Measurements from ENCODE around the gene PLPPR5.
"Not testable (repeated sequence)": the region's sequence is repeated elsewhere in the genome, so short reads cannot be mapped to it uniquely, and the experiment has no call there.

The PLPPR5 gene

GRCh38 chr1:98884864-98885263, 119.8 kb downstream of the PLPPR5 start:
- Histone ChIP-seq H4K8ac (ENCODE audit: low read depth, low read length) (no peak overlapping the region), H3K4ac (ENCODE audit: low read depth, low read length) (no peak overlapping the region), H4K5ac (ENCODE audit: low read length) (no peak overlapping the region), H3K27ac (ENCODE audit: low read depth, low read length) (no peak overlapping the region), H3K56ac (ENCODE audit: low read length) (no peak overlapping the region), H3K79me2 (ENCODE audit: control insufficient read depth, insufficient read depth, low read length) (no peaks in the 10 kb centered on the region), H3K4me2 (ENCODE audit: low read length) (no peak overlapping the region), H3K18ac (ENCODE audit: low read length) (no peak overlapping the region), H2BK5ac (ENCODE audit: low read length) (no peak overlapping the region), H3K79me1 (ENCODE audit: low read length) (no peaks in the 10 kb centered on the region), H3K36me3 (ENCODE audit: control insufficient read depth, insufficient read depth, low read length) (no peaks in the 10 kb centered on the region), H3K9ac (ENCODE audit: low read length) (no peak overlapping the region), H2AK5ac (ENCODE audit: low read length) (no peak overlapping the region), H2BK120ac (ENCODE audit: low read depth, low read length) (no peak overlapping the region), H2BK15ac (replicated peaks; ENCODE audit: low read depth) (no peak overlapping the region), H3K27me3 (ENCODE audit: insufficient read depth, low read length, poor library complexity) (no peaks in the 10 kb centered on the region), H3K23ac (ENCODE audit: low read length) (no peak overlapping the region), H3K4me3 (ENCODE audit: low read length) (no peak overlapping the region), H3K4me1 (ENCODE audit: control insufficient read depth, low read depth, low read length) (no peaks in the 10 kb centered on the region)
- no peak for DNase-seq

DNA sequence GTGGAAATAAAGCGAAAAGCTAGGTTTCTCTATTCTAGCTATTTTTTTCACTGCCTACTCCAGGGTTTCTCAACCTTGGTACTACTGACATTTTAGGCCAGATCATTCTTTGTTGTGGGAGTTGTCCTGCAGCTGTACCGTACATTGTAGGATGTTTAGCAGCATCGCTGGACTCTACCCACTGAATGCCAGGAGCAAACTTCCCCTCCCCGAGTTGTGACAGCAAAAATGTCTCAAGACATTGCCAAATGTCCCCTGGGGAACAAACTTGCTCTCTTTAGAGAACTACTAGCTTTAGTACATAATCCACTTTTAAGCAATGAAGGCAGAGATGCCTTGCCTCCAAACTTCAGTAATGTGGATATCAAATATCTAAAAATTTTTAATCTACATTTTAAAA, 122.8 kb downstream of the PLPPR5 start:
- Histone ChIP-seq H3K56ac (ENCODE audit: low read length) (no peak overlapping the region), H3K79me1 (ENCODE audit: low read length) (no peaks in the 10 kb centered on the region), H2AK5ac (ENCODE audit: low read length) (no peak overlapping the region), H3K4me1 (ENCODE audit: control insufficient read depth, low read depth, low read length) (no peaks in the 10 kb centered on the region), H2BK5ac (ENCODE audit: low read length) (no peak overlapping the region), H3K36me3 (ENCODE audit: control insufficient read depth, insufficient read depth, low read length) (no peaks in the 10 kb centered on the region), H3K18ac (ENCODE audit: low read length) (no peak overlapping the region), H3K4ac (ENCODE audit: low read depth, low read length) (no peak overlapping the region), H4K8ac (ENCODE audit: low read depth, low read length) (no peak overlapping the region), H3K9ac (ENCODE audit: low read length) (no peak overlapping the region), H3K23ac (ENCODE audit: low read length) (no peak overlapping the region), H2BK15ac (replicated peaks; ENCODE audit: low read depth) (no peak overlapping the region), H3K27me3 (ENCODE audit: insufficient read depth, low read length, poor library complexity) (no peaks in the 10 kb centered on the region), H2BK120ac (ENCODE audit: low read depth, low read length) (no peak overlapping the region), H3K4me2 (ENCODE audit: low read length) (no peak overlapping the region), H4K5ac (ENCODE audit: low read length) (no peak overlapping the region), H3K79me2 (ENCODE audit: control insufficient read depth, insufficient read depth, low read length) (no peaks in the 10 kb centered on the region), H3K27ac (ENCODE audit: low read depth, low read length) (no peak overlapping the region), H3K4me3 (ENCODE audit: low read length) (no peak overlapping the region)
- WGBS (ENCODE audit: extremely low coverage, insufficient coverage, low lambda C conversion rate) = no CpG with 5 or more reads among the region's 4 CpGs
- no peak for DNase-seq

- H3K9ac ChIP-seq (ENCODE audit: low read length); H3K18ac ChIP-seq (ENCODE audit: low read length); H3K27me3 ChIP-seq (ENCODE audit: insufficient read depth, low read length, poor library complexity); H3K4me2 ChIP-seq (ENCODE audit: low read length); H4K8ac ChIP-seq (ENCODE audit: low read depth, low read length); H3K23ac ChIP-seq (ENCODE audit: low read length); H2BK5ac ChIP-seq (ENCODE audit: low read length); H3K4me1 ChIP-seq (ENCODE audit: control insufficient read depth, low read depth, low read length); H2BK15ac ChIP-seq (replicated peaks; ENCODE audit: low read depth); H2AK5ac ChIP-seq (ENCODE audit: low read length); H3K79me2 ChIP-seq (ENCODE audit: control insufficient read depth, insufficient read depth, low read length); H3K27ac ChIP-seq (ENCODE audit: low read depth, low read length); H3K4me3 ChIP-seq (ENCODE audit: low read length); H3K36me3 ChIP-seq (ENCODE audit: control insufficient read depth, insufficient read depth, low read length); H3K4ac ChIP-seq (ENCODE audit: low read depth, low read length); H3K79me1 ChIP-seq (ENCODE audit: low read length); H3K56ac ChIP-seq (ENCODE audit: low read length); H2BK120ac ChIP-seq (ENCODE audit: low read depth, low read length); H4K5ac ChIP-seq (ENCODE audit: low read length); DNase-seq: not testable (repeated sequence)
- WGBS (ENCODE audit: extremely low coverage, insufficient coverage, low lambda C conversion rate) = no CpG with 5 or more reads among the region's 11 CpGs
Observed at GRCh38 chr1:98881234-98881633, 123.4 kb downstream of the PLPPR5 start.

DNA sequence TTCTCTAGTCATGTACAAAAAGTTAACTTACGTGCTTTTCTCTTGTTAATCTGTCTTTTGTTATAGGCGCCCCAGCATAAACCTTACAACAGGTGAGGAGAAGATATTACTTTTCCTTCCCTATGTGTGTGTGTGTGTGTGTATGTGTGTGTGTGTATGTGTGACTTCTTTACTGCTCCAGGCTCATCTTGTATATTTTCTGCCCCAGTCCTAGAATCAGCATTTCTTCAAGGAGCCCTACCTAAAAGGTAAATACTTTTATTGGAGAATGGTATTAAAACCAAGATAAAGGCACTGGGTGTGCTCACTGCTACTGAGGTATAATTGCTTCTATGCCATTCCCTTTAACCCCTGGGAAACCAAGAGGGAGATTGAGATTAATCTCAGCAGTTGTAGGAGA, 129.8 kb downstream of the PLPPR5 start:
- no peaks in the 10 kb centered on the region for H3K27me3 ChIP-seq (ENCODE audit: insufficient read depth, low read length, poor library complexity)
- H3K4me3 ChIP-seq (ENCODE audit: low read length) = no peak overlapping the region
- H3K56ac ChIP-seq (ENCODE audit: low read length) = no peak overlapping the region
- no peak overlapping the region for H2BK15ac ChIP-seq (replicated peaks; ENCODE audit: low read depth)
- no CpG with 5 or more reads among the region's 2 CpGs for whole genome bisulfite sequencing (ENCODE audit: extremely low coverage, insufficient coverage, low lambda C conversion rate)
- no peak overlapping the region for H4K5ac ChIP-seq (ENCODE audit: low read length)
- H3K27ac ChIP-seq (ENCODE audit: low read depth, low read length) = no peak overlapping the region
- no peak overlapping the region for H2AK5ac ChIP-seq (ENCODE audit: low read length)
- H3K23ac ChIP-seq (ENCODE audit: low read length) = no peak overlapping the region
- H3K18ac ChIP-seq (ENCODE audit: low read length) = no peak overlapping the region
- no peaks in the 10 kb centered on the region for H3K79me2 ChIP-seq (ENCODE audit: control insufficient read depth, insufficient read depth, low read length)
- H3K4me1 ChIP-seq (ENCODE audit: control insufficient read depth, low read depth, low read length) = no peaks in the 10 kb centered on the region
- H3K36me3 ChIP-seq (ENCODE audit: control insufficient read depth, insufficient read depth, low read length) = no peaks in the 10 kb centered on the region
- no peak overlapping the region for H2BK120ac ChIP-seq (ENCODE audit: low read depth, low read length)
- H4K8ac ChIP-seq (ENCODE audit: low read depth, low read length) = no peak overlapping the region
- H3K79me1 ChIP-seq (ENCODE audit: low read length) = no peaks in the 10 kb centered on the region
- H2BK5ac ChIP-seq (ENCODE audit: low read length) = no peak overlapping the region
- H3K9ac ChIP-seq (ENCODE audit: low read length) = no peak overlapping the region
- H3K4ac ChIP-seq (ENCODE audit: low read depth, low read length) = no peak overlapping the region
- no peak for DNase-seq
- H3K4me2 ChIP-seq (ENCODE audit: low read length) = no peak overlapping the region

DNA sequence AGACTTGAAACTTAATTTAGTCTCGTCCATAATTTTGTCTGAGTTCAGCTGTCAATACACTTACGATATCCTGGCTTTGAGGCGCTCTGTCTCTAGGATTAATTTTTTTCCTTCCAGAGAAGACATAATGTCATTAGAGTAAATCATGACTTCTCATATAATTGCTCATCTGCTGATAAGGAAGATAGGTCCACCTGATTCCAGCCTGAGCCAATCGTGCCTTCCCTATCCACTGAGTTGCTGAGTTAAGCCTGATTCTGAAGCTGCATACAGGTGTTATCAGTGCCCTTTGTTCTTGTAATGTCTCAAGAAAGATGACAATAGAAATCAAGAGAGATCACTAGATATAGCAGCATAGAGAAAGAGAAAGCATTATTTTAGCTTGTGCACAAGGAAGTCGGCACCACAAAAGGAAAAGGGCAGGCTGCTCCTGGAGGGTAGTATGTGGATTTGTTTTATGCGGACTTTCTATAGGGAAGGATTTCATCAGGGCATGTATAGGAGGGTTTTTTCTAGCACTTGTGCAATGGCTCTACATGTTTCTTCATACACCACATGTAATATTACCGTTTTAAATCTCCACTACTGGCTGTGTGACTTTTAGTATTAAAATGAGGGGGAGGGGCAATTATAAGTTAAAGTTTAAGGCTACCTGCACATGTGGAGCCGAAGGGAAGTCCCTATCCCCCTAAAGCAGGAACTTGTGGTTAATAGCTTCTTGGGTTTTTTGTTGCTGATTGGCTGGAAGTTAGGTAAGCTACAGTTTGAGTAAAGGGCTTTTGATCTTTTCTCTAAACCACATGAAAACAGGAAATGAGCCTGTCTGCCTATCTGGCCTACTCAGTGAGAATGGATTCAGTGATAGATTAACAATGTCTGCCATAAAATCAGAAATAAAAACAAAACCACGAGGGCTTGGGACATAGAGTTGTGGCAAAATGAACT, 133.4 kb downstream of the PLPPR5 start:
- H3K79me1 ChIP-seq (ENCODE audit: low read length) = no peaks in the 10 kb centered on the region
- no peak overlapping the region for H2BK5ac ChIP-seq (ENCODE audit: low read length)
- no peak overlapping the region for H3K27ac ChIP-seq (ENCODE audit: low read depth, low read length)
- no CpG with 5 or more reads among the region's 9 CpGs for WGBS (ENCODE audit: extremely low coverage, insufficient coverage, low lambda C conversion rate)
- H3K18ac ChIP-seq (ENCODE audit: low read length) = no peak overlapping the region
- no peak overlapping the region for H3K4me3 ChIP-seq (ENCODE audit: low read length)
- peak; percentile 60 for DNase-seq
- no peak overlapping the region for H2BK120ac ChIP-seq (ENCODE audit: low read depth, low read length)
- no peak overlapping the region for H4K5ac ChIP-seq (ENCODE audit: low read length)
- no peak overlapping the region for H3K9ac ChIP-seq (ENCODE audit: low read length)
- no peak overlapping the region for H3K56ac ChIP-seq (ENCODE audit: low read length)
- no peak overlapping the region for H2AK5ac ChIP-seq (ENCODE audit: low read length)
- no peak overlapping the region for H4K8ac ChIP-seq (ENCODE audit: low read depth, low read length)
- H3K23ac ChIP-seq (ENCODE audit: low read length) = no peak overlapping the region
- H3K4ac ChIP-seq (ENCODE audit: low read depth, low read length) = no peak overlapping the region
- H3K4me1 ChIP-seq (ENCODE audit: control insufficient read depth, low read depth, low read length) = no peaks in the 10 kb centered on the region
- no peaks in the 10 kb centered on the region for H3K36me3 ChIP-seq (ENCODE audit: control insufficient read depth, insufficient read depth, low read length)
- H3K79me2 ChIP-seq (ENCODE audit: control insufficient read depth, insufficient read depth, low read length) = no peaks in the 10 kb centered on the region
- H2BK15ac ChIP-seq (replicated peaks; ENCODE audit: low read depth) = no peak overlapping the region
- no peaks in the 10 kb centered on the region for H3K27me3 ChIP-seq (ENCODE audit: insufficient read depth, low read length, poor library complexity)
- H3K4me2 ChIP-seq (ENCODE audit: low read length) = no peak overlapping the region

- no peak overlapping the region for H4K5ac ChIP-seq (ENCODE audit: low read length)
- H3K79me2 ChIP-seq (ENCODE audit: control insufficient read depth, insufficient read depth, low read length) = no peaks in the 10 kb centered on the region
- H2BK5ac ChIP-seq (ENCODE audit: low read length) = no peak overlapping the region
- no peak overlapping the region for H3K9ac ChIP-seq (ENCODE audit: low read length)
- H3K56ac ChIP-seq (ENCODE audit: low read length) = no peak overlapping the region
- no peak overlapping the region for H3K4me3 ChIP-seq (ENCODE audit: low read length)
- H3K23ac ChIP-seq (ENCODE audit: low read length) = no peak overlapping the region
- no peak for DNase-seq
- no CpG with 5 or more reads among the region's 1 CpG for WGBS (ENCODE audit: extremely low coverage, insufficient coverage, low lambda C conversion rate)
- H3K27ac ChIP-seq (ENCODE audit: low read depth, low read length) = no peak overlapping the region
- no peaks in the 10 kb centered on the region for H3K27me3 ChIP-seq (ENCODE audit: insufficient read depth, low read length, poor library complexity)
- no peaks in the 10 kb centered on the region for H3K36me3 ChIP-seq (ENCODE audit: control insufficient read depth, insufficient read depth, low read length)
- H3K4me2 ChIP-seq (ENCODE audit: low read length) = no peak overlapping the region
- H3K18ac ChIP-seq (ENCODE audit: low read length) = no peak overlapping the region
- H3K79me1 ChIP-seq (ENCODE audit: low read length) = no peaks in the 10 kb centered on the region
- no peak overlapping the region for H4K8ac ChIP-seq (ENCODE audit: low read depth, low read length)
- no peak overlapping the region for H2BK15ac ChIP-seq (replicated peaks; ENCODE audit: low read depth)
- H3K4ac ChIP-seq (ENCODE audit: low read depth, low read length) = no peak overlapping the region
- no peak overlapping the region for H2BK120ac ChIP-seq (ENCODE audit: low read depth, low read length)
- no peaks in the 10 kb centered on the region for H3K4me1 ChIP-seq (ENCODE audit: control insufficient read depth, low read depth, low read length)
- H2AK5ac ChIP-seq (ENCODE audit: low read length) = no peak overlapping the region
Observed at GRCh38 chr1:98865796-98866195, 138.9 kb downstream of the PLPPR5 start.
